Natural killer cell (primary cell): ENCODE data around the gene LRRC31. TPM values are rescaled to one million over a fixed set of nuclear protein-coding genes. Genes with fewer than 3 reads are reported as not detected.

Experiments used
- ATAC-seq, 3 donors: fragments of 150-1000 bp in 2 of 3; fragments of 200-7000 bp in 1 of 3; cut with Tn5 transposase; 1 replicate in 1 of 3; 2 replicates in 2 of 3; pipeline ENCODE4 v1.10.0; 2021; ENCODE audit warnings: mild to moderate bottlenecking in 2 of 3, moderate library complexity in 2 of 3
- DNase-seq, 2 donors: peaks; one replicate each; pipeline versions ENCODE4 v3.0.0 to v3.0.0-alpha.2; 2013 to 2021; ENCODE audit warnings: mixed read lengths in 1 of 2
- H3K27ac ChIP-seq: one replicate; pipeline ENCODE4 v1.5.1; 2013; ENCODE audit warnings: mild to moderate bottlenecking, low read length
- H3K27me3 ChIP-seq: one replicate; pipeline ENCODE4 v1.6.1; 2013; ENCODE audit warnings: low read length; ENCODE audit not compliant: control insufficient read depth, insufficient read depth
- H3K36me3 ChIP-seq: one replicate; pipeline ENCODE4 v1.6.1; 2013; ENCODE audit warnings: low read length; ENCODE audit not compliant: control insufficient read depth, insufficient read depth
- H3K4me1 ChIP-seq: one replicate; pipeline ENCODE4 v1.6.1; 2013; ENCODE audit warnings: low read length; ENCODE audit not compliant: control insufficient read depth, insufficient read depth
- H3K4me3 ChIP-seq: one replicate; pipeline ENCODE4 v1.5.1; 2013; ENCODE audit warnings: low read length
- H3K9me3 ChIP-seq: one replicate; pipeline ENCODE4 v1.6.1; 2013; ENCODE audit warnings: low read length; ENCODE audit not compliant: control insufficient read depth, insufficient read depth
- H3K27ac Mint-ChIP-seq, 2 donors: one replicate each; pipeline ENCODE4 v1.8.0; 2022; ENCODE audit warnings: mild to moderate bottlenecking in 2 of 2, mixed read lengths in 2 of 2, moderate library complexity in 1 of 2
- H3K27me3 Mint-ChIP-seq, 2 donors: one replicate each; pipeline ENCODE4 v1.8.0; 2022; ENCODE audit warnings: low read depth in 2 of 2, mixed read lengths in 2 of 2
- H3K36me3 Mint-ChIP-seq: one replicate; pipeline ENCODE4 v1.8.0; 2022; ENCODE audit warnings: mixed read lengths
- H3K4me1 Mint-ChIP-seq, 2 donors: one replicate each; pipeline ENCODE4 v1.8.0; 2022; ENCODE audit warnings: mixed read lengths in 2 of 2
- H3K4me3 Mint-ChIP-seq: one replicate; pipeline ENCODE4 v1.8.0; 2022; ENCODE audit warnings: mild to moderate bottlenecking, moderate library complexity, mixed read lengths
- H3K9me3 Mint-ChIP-seq, 2 donors: one replicate each; pipeline ENCODE4 v1.8.0; 2022; ENCODE audit warnings: mixed read lengths in 2 of 2
- CTCF ChIP-seq: fragments of 200-600 bp; IDR thresholded peaks from one replicate; pipeline ENCODE4 v1.8.0; 2022; ENCODE audit warnings: antibody characterized with exemption
- WGBS: methylation state at CpG from one replicate; pipeline ENCODE4 v1.1.7; 2013; ENCODE audit warnings: missing lambda C conversion rate; ENCODE audit not compliant: insufficient coverage; 5-methylcytosine and 5-hydroxymethylcytosine counted together
- intact Hi-C: fragments of 100-400 bp; cut with micrococcal nuclease; formaldehyde crosslinking; loops from one replicate; pipeline ENCODE4 v1.14.2; 2022
- total RNA-seq, 4 donors: library from RNA; stranded (reverse); fragments of 120-200 nt in 1 of 4; gene quantifications; one replicate each; pipeline versions ENCODE4 v1.2.3 to v1.2.4, GENCODE V29; 2013 to 2022

Gene LRRC31
- total RNA-seq, 3 donors from 2014 or later (not counting 1 experiment from before 2014, with no cell fraction given): not detected

- Mint-ChIP-seq H3K4me1 (no peaks in the 10 kb centered on the region), H3K27ac (no peak overlapping the region), H3K27me3 (peaks cover 5 to 7% of the 10 kb centered on the region in 2 donors), H3K9me3 (peaks cover 2 to 5% of the 10 kb centered on the region in 2 donors), H3K36me3 (peaks cover 12% of the 10 kb centered on the region), H3K4me3 (no peak overlapping the region)
- Histone ChIP-seq H3K9me3 (peaks cover 9% of the 10 kb centered on the region), H3K27ac (no peak overlapping the region), H3K27me3 (no peaks in the 10 kb centered on the region), H3K36me3 (no peaks in the 10 kb centered on the region), H3K4me3 (no peak overlapping the region), H3K4me1 (no peaks in the 10 kb centered on the region)
- 100% methylated on average over 1 of the region's 1 CpG for WGBS
- ATAC-seq: no peak
- intact Hi-C loops: no loop called here
- DNase-seq: no peak
- TF ChIP-seq CTCF: no peak
Measured at GRCh38 chr3:169897284-169897683, 27.5 kb upstream of the LRRC31 start.

DNA sequence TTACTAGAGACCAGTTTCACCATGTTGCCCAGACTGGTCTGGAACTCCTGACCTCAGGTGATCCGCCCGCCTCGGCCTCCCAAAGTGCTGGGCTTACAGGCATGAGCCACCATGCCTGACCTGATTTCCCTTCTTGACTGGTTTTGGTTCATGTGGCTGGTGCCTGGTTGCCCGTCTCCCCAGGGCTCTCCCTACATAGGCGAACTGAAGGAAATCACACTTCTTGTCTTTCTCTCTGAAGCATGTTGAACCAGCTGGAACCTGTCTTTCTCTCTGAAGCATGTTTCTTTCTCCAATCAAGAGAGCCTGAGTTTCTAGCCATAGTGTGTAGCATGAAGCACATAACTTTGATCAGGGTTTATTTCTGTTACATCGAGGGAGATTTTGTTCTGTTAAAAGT lies 25.3 kb upstream of the LRRC31 start:
- no peak overlapping the region for H3K27ac ChIP-seq
- Mint-ChIP-seq H3K4me1 (no peaks in the 10 kb centered on the region), H3K9me3 (no peaks in the 10 kb centered on the region), H3K36me3 (no peaks in the 10 kb centered on the region), H3K4me3 (no peak overlapping the region), H3K27me3 (peaks cover 0 to 2% of the 10 kb centered on the region in 2 donors), H3K27ac (no peak overlapping the region)
- WGBS: 70% methylated on average over 6 of the region's 6 CpGs
- no peak overlapping the region for H3K4me3 ChIP-seq
- no peaks in the 10 kb centered on the region for H3K9me3 ChIP-seq
- H3K27me3 ChIP-seq: no peaks in the 10 kb centered on the region
- H3K36me3 ChIP-seq: no peaks in the 10 kb centered on the region
- intact Hi-C loops: no loop called here
- no peaks in the 10 kb centered on the region for H3K4me1 ChIP-seq
- no peak for ATAC-seq
- no peak for TF ChIP-seq CTCF
- no peak for DNase-seq

DNA sequence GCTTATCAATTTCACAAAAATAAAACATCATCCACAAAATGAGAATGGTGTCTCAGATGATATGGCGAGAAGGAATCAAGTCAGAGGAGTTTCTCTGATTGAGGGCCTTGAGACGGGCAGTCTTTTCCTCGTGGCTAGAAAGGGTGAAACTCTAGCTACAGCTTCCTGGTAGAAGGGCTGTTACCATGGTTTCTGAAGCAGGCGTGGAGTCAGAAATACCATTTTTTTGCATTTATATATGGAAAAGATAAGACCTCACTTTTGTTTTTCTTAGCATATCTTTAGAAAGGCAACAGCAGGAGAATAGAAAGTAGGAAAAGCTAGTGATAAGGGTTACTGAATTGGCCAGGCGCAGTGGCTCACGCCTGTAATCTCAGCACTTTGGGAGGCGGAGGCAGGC lies 24.4 kb upstream of the LRRC31 start:
- WGBS: 80% methylated on average over 7 of the region's 7 CpGs
- no peaks in the 10 kb centered on the region for H3K9me3 Mint-ChIP-seq

More for the DNA sequence above, 24.4 kb upstream of the LRRC31 start:
- H3K36me3 Mint-ChIP-seq: no peaks in the 10 kb centered on the region
- no peaks in the 10 kb centered on the region for H3K4me1 ChIP-seq
- no peak overlapping the region for H3K4me3 Mint-ChIP-seq
- H3K36me3 ChIP-seq: no peaks in the 10 kb centered on the region
- no peaks in the 10 kb centered on the region for H3K27me3 ChIP-seq
- intact Hi-C loops: no loop called here
- H3K4me1 Mint-ChIP-seq: no peaks in the 10 kb centered on the region
- H3K27ac Mint-ChIP-seq: no peak overlapping the region
- H3K27me3 Mint-ChIP-seq: peaks cover 0 to 2% of the 10 kb centered on the region in 2 donors
- ATAC-seq: no peak
- no peak for TF ChIP-seq CTCF
- no peak overlapping the region for H3K4me3 ChIP-seq
- no peaks in the 10 kb centered on the region for H3K9me3 ChIP-seq
- DNase-seq: no peak
- H3K27ac ChIP-seq: no peak overlapping the region
